Fibroblast of lung (primary cell): ENCODE data around the gene NOC4L. TPM values are rescaled to one million over a fixed set of nuclear protein-coding genes. Genes with fewer than 3 reads are reported as not detected.

Experiments used
- DNase-seq, 2 donors: peaks; one replicate each; pipeline versions ENCODE4 v3.0.0 to v3.0.0-alpha.2; 2010; ENCODE audit warnings: low read depth in 2 of 2
- H2AFZ ChIP-seq: 2 replicates; pipeline ENCODE4 v1.5.1; 2012; ENCODE audit warnings: low read length, control low read depth, inconsistent platforms
- H3K27ac ChIP-seq: 2 replicates; pipeline ENCODE4 v1.5.1; 2011; ENCODE audit warnings: low read length, control low read depth; ENCODE audit not compliant: insufficient read depth
- H3K27me3 ChIP-seq: 2 replicates; pipeline ENCODE4 v1.5.1; 2011; ENCODE audit warnings: mild to moderate bottlenecking, low read length; ENCODE audit not compliant: control insufficient read depth, insufficient read depth
- H3K36me3 ChIP-seq: 2 replicates; pipeline ENCODE4 v1.5.1; 2011; ENCODE audit warnings: low read length; ENCODE audit not compliant: control insufficient read depth, insufficient read depth
- H3K4me1 ChIP-seq: 2 replicates; pipeline ENCODE4 v1.5.1; 2011; ENCODE audit warnings: low read length; ENCODE audit not compliant: control insufficient read depth, insufficient read depth; ENCODE audit errors: extremely low read depth
- H3K4me2 ChIP-seq: 2 replicates; pipeline ENCODE4 v1.5.1; 2011; ENCODE audit warnings: low read length, control low read depth; ENCODE audit not compliant: insufficient read depth; ENCODE audit errors: extremely low read depth
- H3K4me3 ChIP-seq, 4 experiments: fragments of 200-600 bp in 1 of 4; sonication (generic) in 1 of 4; replicated peaks in 1 of 4; 2 replicates each; pipeline ENCODE4 v1.5.1; 2011 to 2016; ENCODE audit warnings: low read length in 4 of 4, low read depth in 3 of 4, mild to moderate bottlenecking in 3 of 4, control low read depth in 2 of 4, inconsistent platforms in 1 of 4, mixed read lengths in 1 of 4; ENCODE audit not compliant: insufficient read depth in 1 of 4; ENCODE audit errors: control extremely low read depth in 1 of 4
- H3K79me2 ChIP-seq: 2 replicates; pipeline ENCODE4 v1.5.1; 2012; ENCODE audit warnings: mild to moderate bottlenecking, low read length, inconsistent platforms; ENCODE audit not compliant: control insufficient read depth, insufficient read depth
- H3K9ac ChIP-seq: 2 replicates; pipeline ENCODE4 v1.5.1; 2011; ENCODE audit warnings: mild to moderate bottlenecking, low read length, control low read depth; ENCODE audit not compliant: insufficient read depth
- H3K9me3 ChIP-seq: 2 replicates; pipeline ENCODE4 v1.5.1; 2012; ENCODE audit warnings: low read depth, low read length; ENCODE audit not compliant: control insufficient read depth, insufficient read depth
- H4K20me1 ChIP-seq: 2 replicates; pipeline ENCODE4 v1.5.1; 2011; ENCODE audit warnings: low read length; ENCODE audit not compliant: control insufficient read depth, insufficient read depth; ENCODE audit errors: extremely low read depth
- EZH2 ChIP-seq: IDR thresholded peaks from 2 replicates; pipeline ENCODE4 v1.5.1; 2012; ENCODE audit warnings: low read length, control low read depth, mild to moderate bottlenecking; ENCODE audit errors: missing control alignments
- polyA plus RNA-seq, 2 donors: library from polyadenylated mRNA; depleted of rRNA in 1 of 2; stranded (reverse) in 1 of 2; unstranded in 1 of 2; fragments of >200 nt; gene quantifications; 2 replicates each; pipeline ENCODE4 v1.2.1, GENCODE V29; 2011 to 2012; ENCODE audit warnings: missing spikeins in 1 of 2
- total RNA-seq: library from RNA; depleted of rRNA; stranded (reverse); fragments of >200 nt; gene quantifications from 2 replicates; pipeline ENCODE4 v1.2.1, GENCODE V29; 2014
- TF ChIP-seq, protein P1 (sequence below), 2 donors: IDR thresholded peaks in 1 of 2; conservative IDR thresholded peaks in 1 of 2; 1 replicate in 1 of 2; 2 replicates in 1 of 2; pipeline ENCODE4 v1.5.1; 2011 to 2012; ENCODE audit warnings: low read length in 2 of 2, control low read depth in 1 of 2, inconsistent platforms in 1 of 2, low read depth in 1 of 2, mild to moderate bottlenecking in 1 of 2

Gene NOC4L
- total and polyA plus RNA-seq, 2 donors (not counting 1 experiment from before 2014, with no cell fraction given): 3.0 to 6.8 TPM

DNA sequence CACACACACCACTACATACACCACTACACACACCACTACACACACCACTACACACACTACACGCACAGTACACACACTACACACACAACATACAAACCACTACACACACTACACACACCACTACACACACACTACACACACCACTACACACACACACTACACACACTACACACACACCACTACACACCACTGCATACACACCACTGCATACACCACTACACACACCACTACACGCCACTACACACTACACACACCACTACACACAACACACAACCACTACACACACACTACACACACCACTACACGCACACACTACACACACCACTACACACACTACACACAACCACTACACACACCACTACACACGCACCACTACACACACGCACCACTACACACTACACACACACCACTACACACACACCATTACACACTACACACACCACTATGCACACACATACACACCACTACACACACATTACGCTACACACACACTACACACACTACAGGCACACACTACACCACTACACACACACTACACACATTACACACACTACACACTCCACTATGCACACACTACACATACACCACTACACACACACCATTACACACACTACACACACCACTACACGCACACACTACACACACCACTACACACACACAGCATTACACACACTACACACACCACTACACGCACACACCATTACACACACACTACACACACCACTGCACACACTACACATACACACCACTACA is 12.5 kb downstream of the NOC4L start:
- peaks cover 12% of the 10 kb centered on the region for H3K9me3 ChIP-seq
- no peak overlapping the region for H2AFZ ChIP-seq
- no peak for TF ChIP-seq EZH2
- TF ChIP-seq, protein P1, sequence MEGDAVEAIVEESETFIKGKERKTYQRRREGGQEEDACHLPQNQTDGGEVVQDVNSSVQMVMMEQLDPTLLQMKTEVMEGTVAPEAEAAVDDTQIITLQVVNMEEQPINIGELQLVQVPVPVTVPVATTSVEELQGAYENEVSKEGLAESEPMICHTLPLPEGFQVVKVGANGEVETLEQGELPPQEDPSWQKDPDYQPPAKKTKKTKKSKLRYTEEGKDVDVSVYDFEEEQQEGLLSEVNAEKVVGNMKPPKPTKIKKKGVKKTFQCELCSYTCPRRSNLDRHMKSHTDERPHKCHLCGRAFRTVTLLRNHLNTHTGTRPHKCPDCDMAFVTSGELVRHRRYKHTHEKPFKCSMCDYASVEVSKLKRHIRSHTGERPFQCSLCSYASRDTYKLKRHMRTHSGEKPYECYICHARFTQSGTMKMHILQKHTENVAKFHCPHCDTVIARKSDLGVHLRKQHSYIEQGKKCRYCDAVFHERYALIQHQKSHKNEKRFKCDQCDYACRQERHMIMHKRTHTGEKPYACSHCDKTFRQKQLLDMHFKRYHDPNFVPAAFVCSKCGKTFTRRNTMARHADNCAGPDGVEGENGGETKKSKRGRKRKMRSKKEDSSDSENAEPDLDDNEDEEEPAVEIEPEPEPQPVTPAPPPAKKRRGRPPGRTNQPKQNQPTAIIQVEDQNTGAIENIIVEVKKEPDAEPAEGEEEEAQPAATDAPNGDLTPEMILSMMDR (conservative IDR thresholded peaks at IDR 0.05 in 1 of 2, IDR thresholded peaks at IDR 0.05 in 1 of 2; ENCODE audit: low read depth in 1 of 2, low read length in 2 of 2): no peak
- H3K36me3 ChIP-seq: peaks cover 12% of the 10 kb centered on the region
- no peak overlapping the region for H3K27ac ChIP-seq
- no peak overlapping the region for H3K4me2 ChIP-seq
- no peaks in the 10 kb centered on the region for H4K20me1 ChIP-seq
- no peaks in the 10 kb centered on the region for H3K79me2 ChIP-seq
- no peak for DNase-seq
- H3K4me3 ChIP-seq: no peak overlapping the region
- no peak overlapping the region for H3K9ac ChIP-seq
- H3K27me3 ChIP-seq: no peaks in the 10 kb centered on the region
- H3K4me1 ChIP-seq: no peaks in the 10 kb centered on the region

DNA sequence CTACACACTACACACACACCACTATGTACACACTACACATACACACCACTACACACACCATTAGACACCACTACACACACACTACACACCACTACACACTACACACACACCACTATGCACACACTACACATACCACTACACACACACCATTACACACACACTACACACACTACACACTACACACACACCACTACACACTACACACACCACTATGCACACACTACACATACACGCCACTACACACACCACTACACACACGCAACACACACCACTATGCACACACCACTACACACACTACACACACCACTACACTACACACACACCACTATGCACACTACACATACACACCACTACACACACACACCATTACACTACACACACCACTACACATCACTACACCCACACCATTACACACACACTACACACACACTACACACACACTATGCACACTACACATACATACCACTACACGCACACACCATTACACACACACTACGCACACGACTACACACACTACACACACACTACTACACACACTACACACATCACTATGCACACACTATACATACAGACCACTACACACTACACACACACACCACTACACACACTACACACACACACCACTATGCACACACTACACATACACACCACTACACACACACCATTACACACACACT is 13.6 kb downstream of the NOC4L start:
- no peak overlapping the region for H3K27ac ChIP-seq
- H3K36me3 ChIP-seq: peaks cover 10% of the 10 kb centered on the region
- no peak for DNase-seq
- no peak overlapping the region for H3K4me3 ChIP-seq
- no peaks in the 10 kb centered on the region for H3K27me3 ChIP-seq
- H3K4me1 ChIP-seq: peaks cover 5% of the 10 kb centered on the region
- TF ChIP-seq, protein P1 (conservative IDR thresholded peaks at IDR 0.05 in 1 of 2, IDR thresholded peaks at IDR 0.05 in 1 of 2; ENCODE audit: low read depth in 1 of 2, low read length in 2 of 2): no peak
- TF ChIP-seq EZH2: no peak
- no peaks in the 10 kb centered on the region for H4K20me1 ChIP-seq
- peaks cover 12% of the 10 kb centered on the region for H3K9me3 ChIP-seq
- H3K9ac ChIP-seq: no peak overlapping the region
- H3K4me2 ChIP-seq: no peak overlapping the region
- H3K79me2 ChIP-seq: no peaks in the 10 kb centered on the region
- no peak overlapping the region for H2AFZ ChIP-seq

- Histone ChIP-seq H3K4me1 (peaks cover 9% of the 10 kb centered on the region), H4K20me1 (no peaks in the 10 kb centered on the region), H3K4me3 (no peak overlapping the region)
These were observed 14.7 kb downstream of the NOC4L start for GRCh38 chr12:132158677-132159554.

More at GRCh38 chr12:132158677-132159554, 14.7 kb downstream of the NOC4L start:
- peaks cover 12% of the 10 kb centered on the region for H3K9me3 ChIP-seq
- peaks cover 10% of the 10 kb centered on the region for H3K36me3 ChIP-seq
- H3K27ac ChIP-seq: no peak overlapping the region
- no peak overlapping the region for H2AFZ ChIP-seq
- H3K9ac ChIP-seq: no peak overlapping the region
- H3K4me2 ChIP-seq: no peak overlapping the region
- TF ChIP-seq, protein P1 (conservative IDR thresholded peaks at IDR 0.05 in 1 of 2, IDR thresholded peaks at IDR 0.05 in 1 of 2; ENCODE audit: low read depth in 1 of 2, low read length in 2 of 2): no peak
- TF ChIP-seq EZH2: no peak
- H3K79me2 ChIP-seq: no peaks in the 10 kb centered on the region
- no peaks in the 10 kb centered on the region for H3K27me3 ChIP-seq
- no peak for DNase-seq
